ENCODE measurements around the gene CTDSPL2. TPM values are rescaled to one million over a fixed set of nuclear protein-coding genes. Genes with fewer than 3 reads are reported as not detected.
"Not testable (repeated sequence)": the region's sequence is repeated elsewhere in the genome, so short reads cannot be mapped to it uniquely, and the experiment has no call there.

CTDSPL2 gene
- total RNA-seq, 1 donor from 2014 or later: 58.3 TPM

DNA sequence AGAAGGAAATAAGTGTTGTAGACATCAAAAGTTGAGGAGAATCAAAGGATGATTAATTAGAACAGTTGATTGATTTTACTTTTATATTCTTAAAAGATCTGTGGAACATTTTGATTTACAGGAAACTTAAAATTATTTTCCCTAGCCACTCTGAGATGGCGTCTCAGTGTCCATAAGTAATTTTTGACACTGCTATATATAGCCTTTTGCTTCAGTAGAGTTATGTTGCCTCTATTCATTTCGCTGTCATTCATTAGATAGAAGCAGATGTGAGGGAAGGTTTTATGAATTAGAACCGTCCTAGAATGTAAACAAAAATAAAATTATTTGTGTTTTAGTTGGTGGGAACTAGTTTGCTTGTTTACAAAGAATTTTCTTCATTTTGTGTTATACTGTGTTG, 58.5 kb downstream of the CTDSPL2 start:
- DNase-seq (ENCODE audit: low spot score): no peak

DNA sequence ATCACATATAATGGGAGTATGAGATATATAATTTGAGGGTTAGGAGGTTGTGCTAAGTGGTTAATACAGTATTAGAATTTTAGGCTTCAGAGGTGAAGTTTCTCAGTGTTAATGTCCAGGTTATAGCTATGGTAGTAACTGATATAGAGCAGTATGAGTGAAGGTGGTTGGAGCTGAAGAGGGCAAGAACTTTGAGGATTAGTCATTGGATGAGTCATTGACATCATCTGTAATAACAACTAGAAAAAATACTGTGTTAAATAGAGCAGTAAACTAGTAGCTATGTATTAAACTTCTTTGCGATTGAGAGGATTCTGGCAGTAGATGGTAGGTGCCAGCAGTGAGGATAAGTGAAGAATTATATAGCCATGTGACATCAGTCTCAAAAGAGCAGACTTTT, 62.0 kb downstream of the CTDSPL2 start:
- DNase-seq (ENCODE audit: low spot score): no peak

DNA sequence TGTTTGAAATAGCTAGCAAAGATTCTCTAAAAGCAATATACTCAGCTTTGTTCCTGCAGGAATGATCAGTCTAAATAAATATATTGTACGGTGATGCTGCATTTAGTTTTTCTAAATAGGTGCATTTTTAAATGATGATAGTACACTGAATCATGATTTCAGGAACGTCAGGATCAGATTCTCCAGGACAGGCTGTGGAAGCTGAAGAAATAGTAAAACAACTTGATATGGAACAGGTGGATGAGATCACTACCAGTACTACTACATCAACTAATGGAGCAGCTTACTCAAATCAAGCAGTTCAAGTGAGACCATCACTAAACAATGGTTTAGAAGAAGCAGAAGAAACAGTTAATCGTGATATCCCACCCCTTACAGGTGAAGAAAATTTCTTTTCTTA, 63.2 kb downstream of the CTDSPL2 start:
- DNase-seq (ENCODE audit: low spot score): no peak

DNA sequence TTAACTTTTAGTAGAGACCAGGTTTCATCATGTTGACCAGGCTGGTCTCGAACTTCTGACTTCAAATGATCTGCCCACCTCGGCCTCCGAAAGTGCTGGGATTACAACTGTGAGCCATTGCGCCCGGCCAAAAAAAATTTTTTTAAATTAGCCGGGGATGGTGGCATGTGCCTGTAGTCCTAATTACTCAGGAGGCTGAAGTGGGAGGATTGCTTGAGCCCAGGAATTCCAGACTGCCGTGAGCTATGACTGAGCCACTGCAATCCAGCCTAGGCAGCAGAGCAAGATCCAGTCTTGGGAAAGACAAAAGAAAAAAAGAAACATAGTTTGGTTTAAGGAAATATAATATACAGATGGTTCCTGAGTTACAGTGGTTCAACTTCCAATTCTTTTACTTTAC, 64.6 kb downstream of the CTDSPL2 start:
- no peak for DNase-seq (ENCODE audit: low spot score)

DNA sequence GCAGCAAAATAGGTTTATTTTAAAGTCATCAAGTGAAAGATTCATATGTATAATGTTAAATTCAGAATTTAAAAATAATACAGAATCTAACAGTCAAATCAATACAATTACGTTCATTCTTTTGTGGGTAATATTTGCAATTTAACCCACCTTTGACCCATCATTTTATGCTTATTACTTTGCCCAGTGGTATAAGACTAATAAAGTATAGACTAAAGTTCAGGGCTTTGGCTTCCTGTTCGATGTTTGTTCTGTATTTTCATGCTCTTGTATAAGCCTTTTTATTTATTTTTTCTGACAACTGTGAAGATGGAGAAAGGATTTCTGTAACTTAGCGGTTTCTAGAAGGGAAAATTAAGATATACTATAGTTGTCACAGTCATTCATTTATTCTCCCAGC, 65.2 kb downstream of the CTDSPL2 start:
- DNase-seq (ENCODE audit: low spot score): no peak

DNA sequence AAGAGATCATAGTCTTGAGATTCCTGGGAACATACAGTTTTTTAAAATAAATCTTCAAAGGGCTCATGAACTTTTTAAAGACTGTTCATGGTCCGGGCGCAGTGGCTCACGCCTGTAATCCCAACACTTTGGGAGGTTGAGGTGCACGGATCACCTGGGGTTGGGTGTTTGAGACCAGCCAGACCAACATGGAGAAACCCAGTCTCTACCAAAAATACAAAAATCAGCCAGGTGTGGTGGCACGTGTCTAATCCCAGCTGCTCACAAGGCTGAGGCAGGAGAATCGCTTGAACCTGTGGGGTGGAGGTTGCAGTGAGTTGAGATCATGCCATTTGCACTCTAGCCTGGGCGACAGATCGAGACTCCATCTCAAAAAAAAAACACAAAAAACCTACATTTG, 68.1 kb downstream of the CTDSPL2 start:
- no peak for DNase-seq (ENCODE audit: low spot score)

DNA sequence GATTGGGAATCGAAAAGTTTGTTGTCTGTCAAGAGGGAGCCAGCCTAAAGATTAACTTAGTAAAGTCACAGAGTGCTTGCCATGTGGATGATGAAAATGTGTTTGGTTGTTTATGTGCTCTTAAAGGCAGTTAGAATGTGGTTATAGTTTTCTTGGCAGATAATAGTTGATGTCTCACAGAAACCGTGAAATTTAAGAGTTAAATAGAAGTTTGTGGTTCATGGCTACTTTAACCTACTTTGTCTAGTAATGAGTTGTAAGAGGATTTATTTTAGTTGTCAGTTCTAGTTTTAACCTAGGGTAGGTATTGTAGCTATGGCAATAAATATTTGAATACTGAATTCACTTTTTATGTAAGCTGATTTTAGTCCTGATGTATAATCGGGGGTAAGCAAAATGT, 73.1 kb downstream of the CTDSPL2 start:
- no peak for DNase-seq (ENCODE audit: low spot score)

DNA sequence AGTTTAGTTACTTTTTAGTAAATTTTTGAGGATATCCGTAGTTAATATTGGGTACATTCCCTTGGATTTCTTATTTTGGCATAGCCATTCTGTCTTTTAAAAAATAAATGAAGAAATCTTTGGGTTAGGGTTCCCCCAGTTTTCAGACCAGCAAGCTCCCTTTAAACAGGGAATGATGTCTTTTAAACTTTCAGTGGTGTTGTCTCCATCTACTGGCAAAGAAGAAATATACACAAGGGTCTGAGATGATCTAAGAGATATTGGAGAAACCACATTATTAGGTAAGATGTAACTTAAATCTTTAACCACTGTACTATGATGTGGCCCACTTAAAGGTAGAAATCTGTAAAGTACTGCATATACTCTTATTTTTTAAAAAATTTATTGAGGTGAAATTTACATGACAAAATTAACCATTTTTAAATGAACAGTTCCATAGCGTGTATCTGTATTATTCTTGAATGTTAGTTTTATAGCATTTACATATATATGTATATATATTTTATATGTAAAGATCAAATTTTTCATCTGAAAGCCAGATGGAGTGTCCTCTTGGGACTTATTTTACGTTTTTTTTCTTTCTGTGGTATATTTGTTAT, 74.4 kb downstream of the CTDSPL2 start:
- DNase-seq (ENCODE audit: low spot score): no peak

DNA sequence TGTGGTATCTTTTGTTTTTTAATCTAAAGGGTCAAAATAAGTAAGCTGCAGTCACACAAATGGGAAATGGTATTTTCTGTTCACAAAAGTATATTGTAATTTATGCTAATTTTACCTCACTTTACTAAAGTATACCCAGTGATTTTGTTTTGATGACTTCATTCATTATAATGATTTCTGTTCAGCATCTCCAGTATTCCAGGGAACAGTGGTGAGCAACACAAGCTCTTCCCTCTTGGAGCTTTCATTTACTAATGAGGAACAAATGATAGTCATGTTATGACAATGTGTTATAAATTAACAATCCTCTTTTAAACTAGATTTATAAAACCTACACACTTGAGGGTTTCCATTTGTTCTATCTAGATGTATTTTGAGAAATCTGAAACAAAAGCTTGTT, 89.0 kb downstream of the CTDSPL2 start:
- no peak for DNase-seq (ENCODE audit: low spot score)

DNA sequence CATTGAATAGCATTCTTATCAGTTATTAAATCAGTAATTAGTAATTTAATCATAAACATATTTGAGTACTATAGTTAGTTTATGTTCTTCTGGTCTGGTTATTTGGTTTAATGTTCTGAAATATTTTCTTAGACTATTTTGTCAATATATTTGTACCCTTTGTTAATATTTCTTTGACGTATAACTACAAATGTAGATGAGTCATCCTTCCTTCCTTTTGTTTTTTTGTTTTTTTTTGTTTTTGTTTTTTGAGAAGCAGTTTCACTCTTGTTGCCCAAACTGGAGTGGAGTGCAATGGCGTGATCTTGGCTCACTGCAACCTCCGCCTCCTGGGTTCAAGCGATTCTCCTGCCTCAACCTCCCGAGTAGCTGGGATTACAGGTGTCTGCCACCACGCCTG, 92.1 kb downstream of the CTDSPL2 start:
- no peak for DNase-seq (ENCODE audit: low spot score)

DNA sequence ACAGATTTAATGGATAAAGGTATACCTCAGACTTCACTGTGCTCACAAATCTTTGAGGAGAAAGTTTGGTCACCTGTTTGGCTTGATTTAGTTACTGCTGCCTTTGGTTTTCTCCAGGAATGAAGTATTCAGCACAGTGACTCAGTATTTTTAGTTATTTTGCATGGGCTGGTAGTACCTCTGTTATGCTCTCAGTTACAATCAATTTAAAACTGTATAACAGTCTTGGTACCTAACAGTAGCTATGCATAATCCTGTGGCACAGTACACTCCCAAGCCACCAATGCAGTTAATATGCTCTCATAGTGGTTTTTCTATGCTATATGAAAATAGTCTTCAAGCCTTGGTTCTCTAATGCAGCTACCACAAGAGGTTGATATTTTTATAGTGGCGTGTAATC, 97.6 kb downstream of the CTDSPL2 start:
- no peak for DNase-seq (ENCODE audit: low spot score)

DNA sequence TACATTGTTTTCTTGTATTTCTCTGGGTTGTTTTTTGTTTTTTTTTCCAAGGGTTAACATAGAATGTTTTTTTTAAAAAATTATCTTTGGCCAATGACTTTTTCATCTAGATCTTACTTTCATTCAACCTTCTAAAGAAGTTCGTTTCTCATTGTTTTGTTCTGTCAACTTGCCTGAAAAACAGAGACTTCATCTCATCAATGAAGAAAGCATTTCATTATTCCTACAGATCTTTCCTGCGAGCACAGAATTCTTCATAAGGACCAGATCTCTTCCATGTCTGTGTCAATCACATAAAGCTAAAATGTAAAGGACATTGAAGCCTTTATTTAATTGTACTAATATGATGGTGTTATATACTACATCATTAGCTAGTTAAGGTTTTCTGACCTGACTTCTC, 99.8 kb downstream of the CTDSPL2 start:
- no peak for DNase-seq (ENCODE audit: low spot score)

DNA sequence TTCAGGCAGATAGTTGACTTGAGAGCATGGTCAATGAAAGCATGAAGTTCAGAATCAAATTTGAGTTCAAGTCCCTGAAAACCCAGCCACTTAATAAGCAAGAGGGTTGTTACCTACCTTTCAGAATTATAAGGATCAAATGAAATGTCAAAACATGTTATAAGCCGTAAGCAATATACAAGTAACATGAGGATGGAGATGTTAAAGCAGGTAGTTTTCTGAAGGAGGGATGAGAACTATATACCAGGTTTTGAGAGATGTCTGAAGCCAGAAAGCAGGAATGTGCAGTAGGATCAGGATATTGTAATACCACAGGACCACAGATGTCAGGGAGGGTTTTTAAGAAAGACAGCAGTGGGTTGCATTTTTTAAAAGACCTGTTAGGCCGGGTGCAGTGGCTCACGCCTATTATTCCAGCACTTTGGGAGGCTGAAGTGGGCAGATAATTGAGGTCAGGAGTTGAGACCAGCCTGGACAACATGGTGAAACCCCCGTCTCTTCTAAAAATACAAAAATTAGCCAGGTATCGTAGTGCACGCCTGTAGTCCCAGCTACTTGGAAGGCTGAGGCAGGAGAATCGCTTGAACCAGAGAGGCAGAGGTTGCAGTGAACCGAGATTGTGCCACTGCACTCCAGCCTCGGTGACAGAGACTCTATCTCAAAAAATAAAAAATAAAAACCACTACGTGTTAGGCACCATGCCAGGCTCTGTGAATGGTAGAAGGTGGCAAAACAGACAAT, 102.6 kb downstream of the CTDSPL2 start:
- no peak for DNase-seq (ENCODE audit: low spot score)

DNA sequence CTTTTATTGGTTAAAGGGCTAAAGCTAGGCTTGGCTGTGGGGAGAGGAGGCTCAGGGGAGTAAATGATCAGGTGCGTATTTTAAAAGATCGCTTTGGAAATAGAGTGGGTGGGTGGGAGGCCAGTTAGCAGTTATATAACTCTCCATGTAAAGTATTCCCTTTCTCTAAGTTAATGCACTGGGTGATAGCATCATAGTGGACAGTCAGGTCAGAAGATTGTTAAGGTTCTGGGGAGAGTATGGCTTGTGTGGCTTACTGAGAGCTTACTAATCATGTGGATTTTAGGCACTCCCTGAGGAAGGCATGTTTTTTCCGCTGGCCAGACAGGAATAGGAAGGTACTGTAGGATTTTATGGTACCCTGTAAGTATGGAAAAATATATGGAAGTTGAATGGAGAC, 103.2 kb downstream of the CTDSPL2 start:
- no peak for DNase-seq (ENCODE audit: low spot score)

DNA sequence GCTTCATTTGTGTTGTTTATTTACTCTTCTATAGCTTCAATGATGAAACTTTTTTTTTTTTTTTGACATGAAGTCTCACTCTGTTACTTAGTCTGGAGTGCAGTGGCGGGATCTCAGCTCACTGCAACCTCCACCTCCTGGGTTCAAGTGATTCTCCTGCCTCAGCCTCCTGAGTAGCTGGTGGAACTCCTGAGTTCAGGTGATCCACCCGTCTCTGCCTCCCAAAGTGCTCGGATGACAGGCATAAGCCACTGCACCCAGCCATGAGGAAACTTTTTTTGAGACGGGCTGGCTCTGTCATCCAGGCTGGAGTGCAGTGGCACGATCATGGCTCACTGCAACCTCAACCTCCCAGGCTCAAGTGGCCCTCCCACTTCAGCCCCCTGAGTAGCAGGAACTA, 104.8 kb downstream of the CTDSPL2 start:
- not testable (repeated sequence) for DNase-seq (ENCODE audit: low spot score)

DNA sequence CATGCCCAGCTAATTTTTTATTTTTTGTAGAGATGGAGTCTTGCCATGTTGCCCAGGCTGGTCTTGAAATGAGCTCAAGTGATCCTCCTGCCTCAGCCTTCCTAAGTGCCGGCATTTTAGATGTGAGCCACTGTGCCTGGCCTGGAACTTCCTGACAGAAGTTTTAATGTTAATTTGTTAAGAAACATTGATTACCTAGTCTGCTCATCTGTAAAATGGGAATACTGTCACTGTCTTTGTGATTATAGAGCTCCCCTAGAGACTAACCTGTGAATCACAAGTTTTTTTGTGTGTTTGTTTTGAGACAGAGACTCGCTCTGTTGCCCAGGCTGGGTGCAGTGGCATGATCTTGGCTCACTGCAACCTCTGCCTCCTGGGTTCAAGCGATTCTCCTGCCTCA, 105.3 kb downstream of the CTDSPL2 start:
- no peak for DNase-seq (ENCODE audit: low spot score)

DNA sequence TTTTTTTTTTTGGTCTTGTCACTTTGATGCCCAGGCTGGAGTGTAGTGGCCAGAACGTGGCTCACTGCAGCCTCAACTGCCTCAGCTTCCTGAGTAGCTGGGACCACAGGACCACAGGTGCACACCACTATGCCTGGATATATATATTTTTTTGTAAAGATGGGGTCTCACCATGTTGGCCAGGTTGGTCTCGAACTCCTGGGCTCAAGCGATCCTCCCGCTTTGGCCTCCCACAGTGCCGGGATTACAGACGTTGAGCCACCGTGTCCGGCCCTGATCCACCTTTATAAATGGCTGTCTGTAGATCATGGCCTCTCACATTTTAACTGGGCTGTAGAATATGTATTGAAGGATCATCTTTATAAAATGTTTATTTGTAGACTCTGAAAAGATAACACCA, 107.7 kb downstream of the CTDSPL2 start:
- DNase-seq (ENCODE audit: low spot score): no peak

DNA sequence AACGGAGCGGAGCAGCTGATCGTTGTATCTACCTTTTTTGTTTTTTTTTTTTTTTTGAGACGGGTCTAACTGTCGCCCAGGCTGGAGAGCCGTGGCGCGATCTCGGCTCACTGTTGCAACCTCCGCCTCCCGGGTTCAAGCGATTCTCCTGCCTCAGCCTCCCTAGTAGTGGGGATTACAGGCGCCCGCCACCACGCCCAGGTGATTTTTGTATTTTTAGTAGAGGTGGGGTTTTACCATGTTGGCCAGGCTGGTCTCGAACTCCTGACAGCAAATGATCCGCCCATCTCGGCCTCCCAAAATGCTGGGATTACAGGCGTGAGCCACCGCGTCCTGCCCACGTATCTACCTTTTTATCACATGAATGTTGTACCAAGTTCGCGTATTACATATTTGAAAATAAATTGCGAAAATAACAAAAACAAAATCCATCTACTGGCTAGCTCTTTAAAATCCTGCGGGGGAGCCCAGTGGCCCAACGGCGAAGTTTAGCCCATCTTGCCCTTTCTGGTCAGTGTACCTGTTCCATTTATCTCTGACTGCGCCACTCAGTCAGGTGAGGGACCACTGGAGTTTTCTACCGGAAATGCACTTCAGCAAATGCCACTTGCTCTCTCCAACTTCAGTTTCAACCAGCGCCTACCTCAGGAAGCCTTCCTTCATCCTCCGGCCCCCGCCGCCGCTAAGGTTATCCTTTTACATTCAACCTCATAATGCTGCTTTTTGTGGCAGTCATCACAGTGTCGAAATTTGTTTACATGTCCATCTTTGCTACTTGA, 108.3 kb downstream of the CTDSPL2 start:
- DNase-seq (ENCODE audit: low spot score): peak; percentile 48

DNA sequence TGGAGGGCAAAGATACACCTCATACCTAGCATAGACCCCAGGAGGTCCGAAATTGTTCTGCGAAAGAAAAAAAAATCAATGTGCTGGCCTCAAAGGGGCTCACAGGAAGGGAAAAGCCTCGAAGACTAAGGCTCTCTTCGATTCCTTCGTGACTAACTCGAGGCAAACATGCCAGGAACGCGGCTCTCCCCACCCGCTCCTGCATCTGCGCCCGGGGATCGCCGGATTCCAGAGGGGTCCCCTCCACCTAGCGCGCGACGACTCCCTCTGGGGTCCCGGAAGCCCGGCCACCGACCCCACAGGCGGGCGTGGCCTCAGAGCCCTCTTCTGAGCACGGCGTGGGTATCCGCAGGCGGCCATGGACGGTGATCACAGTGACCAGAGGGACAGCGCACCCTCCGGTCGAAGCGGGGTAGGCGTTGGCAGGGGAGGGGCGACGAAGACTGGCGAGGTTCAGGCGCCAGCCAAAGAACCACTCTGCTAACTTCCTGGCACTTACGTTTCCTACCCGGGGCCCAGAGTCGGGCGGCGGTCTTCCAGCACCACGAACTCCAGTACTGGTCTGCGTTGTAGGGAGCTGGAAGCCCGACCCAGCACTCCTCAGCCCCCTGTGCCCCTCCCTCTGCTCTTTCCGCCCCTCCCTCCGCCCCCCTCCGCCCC, 109.0 kb downstream of the CTDSPL2 start:
- no peak for DNase-seq (ENCODE audit: low spot score)

DNA sequence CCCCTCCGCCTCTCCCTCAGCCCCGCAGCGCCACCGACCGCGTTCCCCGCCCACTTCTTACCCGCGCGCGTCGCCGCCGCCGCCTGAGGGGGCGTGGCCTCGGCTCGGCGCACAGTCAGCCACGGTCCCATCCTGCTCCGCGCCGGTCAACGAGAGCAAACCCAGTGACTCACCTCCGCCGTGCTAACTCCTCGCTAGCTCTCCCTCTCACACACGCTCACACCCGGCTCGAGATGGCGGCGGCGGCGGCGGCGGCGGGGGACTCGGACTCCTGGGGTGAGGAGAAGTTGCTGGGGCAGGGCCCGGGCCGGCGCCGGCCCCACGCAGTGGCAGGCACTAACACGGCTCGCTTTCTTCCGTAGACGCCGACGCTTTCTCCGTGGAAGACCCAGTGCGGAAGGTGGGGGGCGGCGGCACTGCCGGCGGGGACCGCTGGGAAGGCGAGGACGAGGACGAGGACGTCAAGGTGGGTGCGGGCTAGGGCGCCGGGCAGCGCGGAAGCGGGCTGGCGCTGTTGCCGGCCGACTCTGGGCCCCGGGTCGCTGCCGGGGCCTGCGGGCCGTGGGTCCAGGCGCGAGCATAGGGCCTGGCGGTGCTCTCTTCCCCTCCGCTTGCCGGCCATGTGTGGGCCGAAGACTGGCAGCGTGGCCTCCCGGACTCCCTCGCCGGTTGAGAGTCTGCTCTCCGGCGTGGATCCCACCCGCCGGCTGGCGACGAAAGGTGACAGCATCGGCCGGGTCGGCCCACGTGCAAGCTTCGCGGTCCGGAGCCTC, 109.7 kb downstream of the CTDSPL2 start, which contains the start of gene EIF3J:
TSS of gene EIF3J (plus strand) at position 186 of the 773 bp plus-strand sequence. CDS start at position 234, 48 bp downstream.
- DNase-seq (ENCODE audit: low spot score): peak; percentile 95

DNA sequence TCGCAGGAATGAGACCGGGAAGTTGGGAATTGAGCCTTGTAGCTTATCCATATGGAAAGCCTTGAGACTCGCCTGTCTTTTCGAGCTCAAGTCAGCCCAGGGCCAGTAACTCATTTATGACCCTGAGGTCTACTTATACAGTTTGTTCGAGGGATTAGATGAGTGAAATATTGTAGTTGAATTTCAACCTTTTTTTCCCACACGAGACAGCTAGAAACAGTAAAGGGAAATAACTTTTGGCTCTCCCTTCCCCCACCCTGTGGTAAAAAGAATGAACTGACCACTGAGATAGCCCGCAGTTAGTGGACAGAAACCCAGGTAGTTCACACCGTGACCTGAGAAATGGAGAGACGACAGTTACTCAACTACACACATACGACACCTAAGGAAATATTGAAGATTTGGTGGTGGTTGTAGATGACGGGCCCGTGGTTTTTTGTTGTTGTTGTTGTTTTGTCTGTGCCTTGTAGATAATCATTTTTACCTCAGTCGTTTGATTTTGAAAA, 110.4 kb downstream of the CTDSPL2 start:
- DNase-seq (ENCODE audit: low spot score): no peak

All from ureter (tissue), 1 donor.